Ishikawa (cell line): Measurements from ENCODE around the gene PDE7B.

Experiments used
- CREB1 ChIP-seq: IDR thresholded peaks from 2 replicates; pipeline ENCODE4 v1.6.1; 2012; ENCODE audit warnings: low read depth
- EP300 ChIP-seq: IDR thresholded peaks from 2 replicates; pipeline ENCODE4 v1.6.1; 2012; ENCODE audit warnings: borderline replicate concordance
- RAD21 ChIP-seq: IDR thresholded peaks from 2 replicates; pipeline ENCODE4 v1.6.1; 2012; ENCODE audit warnings: low read depth
- REST ChIP-seq: IDR thresholded peaks from 2 replicates; pipeline ENCODE4 v1.6.1; 2012; ENCODE audit warnings: low read depth, mild to moderate bottlenecking
- TAF1 ChIP-seq: IDR thresholded peaks from 2 replicates; pipeline ENCODE4 v1.6.1; 2012; ENCODE audit warnings: low read depth, mild to moderate bottlenecking
- ZBTB7A ChIP-seq: IDR thresholded peaks from 2 replicates; pipeline ENCODE4 v1.6.1; 2012; ENCODE audit warnings: low read depth

- TF ChIP-seq REST (no peak), RAD21 (no peak), CREB1 (no peak), EP300 (no peak), ZBTB7A (no peak), TAF1 (no peak)
Measured at GRCh38 chr6:135814043-135814442, 37.5 kb upstream of the PDE7B start.
